GM18526 (cell line): ENCODE measurements around the gene AKNA.
"Not testable (repeated sequence)": the region's sequence is repeated elsewhere in the genome, so short reads cannot be mapped to it uniquely, and the experiment has no call there.

ENCODE experiments used
- POLR2A ChIP-seq: IDR thresholded peaks from 3 replicates; pipeline ENCODE4 v1.6.1; 2011; ENCODE audit not compliant: insufficient read length; ENCODE audit errors: extremely low read depth

The AKNA gene

GRCh38 chr9:114338187-114338586 lies 49.6 kb downstream of the AKNA start:
- TF ChIP-seq POLR2A, result no peak

DNA sequence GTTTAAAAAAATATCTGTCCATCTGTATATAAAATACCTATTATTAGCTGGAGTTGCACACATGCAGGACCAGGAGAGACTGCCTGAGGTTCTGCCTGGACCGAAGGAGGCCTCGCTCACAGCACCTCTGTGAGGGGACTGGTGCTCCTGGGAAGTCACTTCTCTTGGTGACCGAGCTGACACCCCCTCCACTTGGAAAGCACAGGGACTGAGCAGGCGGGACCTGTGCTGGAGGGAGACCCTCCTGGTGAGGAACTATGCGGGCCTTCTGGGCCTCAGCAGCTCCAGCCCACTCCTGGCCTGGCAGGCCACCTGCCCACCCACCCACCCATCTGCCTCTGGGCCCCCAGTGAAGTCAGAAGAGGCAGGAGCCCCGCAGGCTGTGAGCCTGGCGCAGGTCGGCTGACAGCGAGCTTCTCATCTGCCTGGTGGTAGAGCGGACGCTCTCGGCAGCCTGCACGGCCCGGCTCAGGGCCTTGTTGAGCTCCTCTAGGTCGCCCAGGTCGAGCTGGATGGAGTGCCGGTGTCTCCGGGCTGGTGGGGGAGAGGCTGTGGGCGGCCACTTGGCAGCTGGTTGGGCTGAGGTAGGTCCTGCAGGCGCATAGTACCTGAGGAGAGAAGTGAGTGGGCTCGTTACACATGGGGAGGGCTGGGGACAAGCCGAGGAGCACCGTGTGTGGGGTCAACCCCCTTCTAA lies 50.9 kb downstream of the AKNA start:
- TF ChIP-seq POLR2A, result no peak

GRCh38 chr9:114336157-114336556 lies 51.6 kb downstream of the AKNA start:
- no peak for TF ChIP-seq POLR2A

DNA sequence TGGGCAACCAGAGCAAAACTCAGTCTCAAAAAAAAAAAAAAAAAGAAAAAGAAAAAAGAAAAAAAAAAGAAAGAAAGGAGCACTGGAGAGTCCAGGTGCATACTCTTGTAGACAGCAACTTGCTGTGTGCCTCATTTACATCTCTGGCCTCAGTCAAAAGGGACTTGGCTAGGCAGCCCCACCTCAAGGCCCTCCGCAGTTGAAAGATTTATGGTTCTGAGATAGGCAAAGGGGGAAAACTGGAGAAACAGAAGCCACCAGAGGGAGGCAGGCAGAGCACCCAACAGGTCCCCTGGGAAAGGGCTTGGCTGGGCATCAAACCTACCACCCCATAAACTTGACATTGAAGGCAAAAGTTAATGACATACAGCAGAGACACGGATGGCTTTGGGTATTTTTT lies 52.0 kb downstream of the AKNA start:
- no peak for TF ChIP-seq POLR2A

GRCh38 chr9:114334490-114334889 lies 53.3 kb downstream of the AKNA start:
- TF ChIP-seq POLR2A, result no peak

GRCh38 chr9:114330636-114331035 lies 57.1 kb downstream of the AKNA start:
- TF ChIP-seq POLR2A, result no peak

GRCh38 chr9:114329625-114330022 lies 58.2 kb downstream of the AKNA start, which contains the start of gene ORM2:
Gene ORM2 (plus strand): TSS chr9:114329869. CDS start chr9:114329905, 36 bp downstream.
- not testable (repeated sequence) for TF ChIP-seq POLR2A

DNA sequence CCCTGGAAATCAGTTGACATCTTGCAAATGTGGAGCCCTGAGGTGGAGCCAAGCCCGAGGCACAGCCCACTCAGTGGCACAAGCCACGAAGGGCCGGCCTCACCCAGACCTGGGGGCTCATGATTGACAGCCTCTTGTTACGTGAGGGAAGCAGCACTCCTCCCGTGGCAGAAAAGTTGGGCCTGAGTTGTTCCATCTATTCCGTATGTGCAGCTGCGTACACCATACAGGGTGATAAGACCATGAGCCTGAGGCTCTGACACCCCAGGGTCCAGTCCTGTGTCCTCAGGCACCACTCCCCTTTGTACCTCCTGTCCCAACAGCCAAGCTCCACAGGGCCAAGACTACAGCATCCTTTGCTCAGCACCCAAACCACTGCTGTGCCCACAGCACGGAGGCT lies 60.0 kb downstream of the AKNA start:
- no peak for TF ChIP-seq POLR2A

DNA sequence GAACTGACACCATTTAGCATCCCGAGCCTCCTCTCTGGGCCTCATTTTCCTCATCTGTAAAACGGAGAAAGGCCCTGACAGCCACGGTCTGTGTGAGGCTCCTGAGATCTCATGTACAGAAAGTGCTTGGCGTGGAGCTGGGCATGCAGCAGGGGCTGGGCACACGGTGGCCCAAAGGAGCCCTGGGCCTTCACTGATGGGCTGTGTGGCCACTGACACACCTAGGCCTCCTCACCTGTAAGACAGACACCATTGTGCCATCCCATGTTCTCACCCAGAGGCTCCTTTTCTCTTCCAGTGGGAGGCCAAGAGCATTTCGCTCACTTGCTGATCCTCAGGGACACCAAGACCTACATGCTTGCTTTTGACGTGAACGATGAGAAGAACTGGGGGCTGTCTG lies 63.3 kb downstream of the AKNA start:
- no peak for TF ChIP-seq POLR2A

DNA sequence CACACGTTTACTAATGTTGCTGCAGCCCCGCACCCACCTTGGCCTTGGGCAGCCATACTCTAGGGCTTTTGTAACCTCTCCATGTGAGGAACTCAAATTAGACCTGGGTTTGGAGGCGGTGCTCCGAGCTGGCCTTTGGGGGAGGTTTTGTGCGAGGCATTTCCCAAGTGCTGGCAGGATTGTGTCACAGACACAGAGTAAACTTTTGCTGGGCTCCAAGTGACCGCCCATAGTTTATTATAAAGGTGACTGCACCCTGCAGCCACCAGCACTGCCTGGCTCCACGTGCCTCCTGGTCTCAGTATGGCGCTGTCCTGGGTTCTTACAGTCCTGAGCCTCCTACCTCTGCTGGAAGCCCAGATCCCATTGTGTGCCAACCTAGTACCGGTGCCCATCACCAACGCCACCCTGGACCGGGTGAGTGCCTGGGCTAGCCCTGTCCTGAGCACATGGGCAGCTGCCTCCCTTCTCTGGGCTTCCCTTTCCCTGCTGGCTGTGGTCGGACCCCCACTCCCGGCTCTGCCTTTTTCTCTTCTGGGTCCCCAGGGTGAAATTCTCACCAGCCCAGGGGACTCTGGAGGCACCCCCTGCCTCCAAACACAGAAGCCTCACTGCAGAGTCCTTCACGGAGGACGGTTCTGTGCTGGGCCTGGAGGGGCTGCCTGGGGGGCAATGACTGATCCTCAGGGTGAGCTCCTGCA lies 64.8 kb downstream of the AKNA start, which contains the start of gene ORM1:
Gene ORM1 (plus strand): TSS at position 268 of the 701 bp plus-strand sequence. CDS start 36 bp downstream, at position 304.
- not testable (repeated sequence) for TF ChIP-seq POLR2A

GRCh38 chr9:114321759-114322158 lies 66.0 kb downstream of the AKNA start:
- TF ChIP-seq POLR2A, result no peak

- no peak for TF ChIP-seq POLR2A
Observed at GRCh38 chr9:114319147-114319546, 68.6 kb downstream of the AKNA start.

- TF ChIP-seq POLR2A, result no peak
Observed at GRCh38 chr9:114318416-114318815, 69.4 kb downstream of the AKNA start.

DNA sequence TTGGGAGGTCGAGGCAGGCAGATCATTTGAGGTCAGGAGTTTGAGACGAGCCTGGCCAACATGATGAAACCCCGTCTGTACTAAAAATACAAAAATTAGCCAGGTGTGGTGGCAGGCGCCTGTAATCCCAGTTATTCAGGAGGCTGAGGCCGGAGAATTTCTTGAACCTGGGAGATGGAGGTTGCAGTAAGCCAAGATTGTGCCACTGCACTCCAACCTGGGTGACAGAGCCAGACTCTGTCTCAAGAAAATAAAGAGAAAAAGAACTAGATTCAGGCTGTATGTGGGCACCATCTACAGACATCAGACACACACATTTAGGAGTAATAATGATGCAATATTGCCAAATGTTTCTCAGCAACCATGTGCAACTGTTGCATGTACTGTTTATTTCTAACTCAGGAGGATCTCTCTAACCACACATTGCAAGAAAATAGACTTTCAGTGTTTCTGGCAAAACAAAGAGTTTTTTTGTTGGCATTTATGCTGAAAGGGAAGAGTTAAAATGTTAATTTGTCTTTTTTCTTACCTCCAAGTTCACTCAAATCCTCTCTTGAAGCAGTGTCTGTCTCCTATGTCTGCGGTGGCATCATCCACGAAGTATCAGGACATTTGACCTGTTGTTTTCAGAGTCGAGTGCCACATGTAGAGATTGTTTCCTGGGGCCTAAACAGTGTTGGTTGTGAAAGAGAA lies 70.0 kb downstream of the AKNA start:
- no peak for TF ChIP-seq POLR2A

GRCh38 chr9:114316605-114317230 lies 71.1 kb downstream of the AKNA start:
- no peak for TF ChIP-seq POLR2A
